Activated CD4-positive, CD25-positive, alpha-beta regulatory T cell treated with anti-CD3 and anti-CD28 coated beads, Interleukin-2, amount 50 U/mL, for 72 hours (primary cell): ENCODE data around the gene MAGI1.

Source experiments
- DNase-seq: peaks from one replicate; pipeline ENCODE4 v3.0.0; 2021

MAGI1 gene

GRCh38 chr3:66012711-66013110 lies 26.0 kb downstream of the MAGI1 start:
- no peak for DNase-seq

- DNase-seq: no peak
Measured at GRCh38 chr3:66010739-66011655, 27.7 kb downstream of the MAGI1 start.

GRCh38 chr3:66010348-66010738 lies 28.4 kb downstream of the MAGI1 start:
- DNase-seq: no peak

DNA sequence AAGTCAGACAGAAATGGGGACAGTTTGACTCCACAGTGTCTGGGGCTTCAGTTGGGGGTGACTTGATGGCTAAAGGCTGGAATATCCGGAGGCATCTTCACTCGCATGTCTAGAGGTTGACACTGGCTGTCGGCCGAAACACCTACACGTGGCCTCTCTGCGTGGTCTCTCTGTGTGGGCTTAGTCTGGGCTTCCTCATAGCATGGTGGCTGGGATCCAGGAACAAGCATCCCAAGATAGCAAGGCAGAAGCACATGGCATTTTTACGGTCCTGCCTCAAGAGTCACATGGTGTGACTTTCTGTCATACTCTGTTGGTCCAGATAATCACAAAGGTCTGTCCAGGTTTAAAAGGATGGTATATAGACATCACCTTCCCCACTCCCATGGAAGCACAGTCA lies 34.5 kb downstream of the MAGI1 start:
- DNase-seq: no peak

- no peak for DNase-seq
Measured at GRCh38 chr3:66001626-66002025, 37.1 kb downstream of the MAGI1 start.

DNA sequence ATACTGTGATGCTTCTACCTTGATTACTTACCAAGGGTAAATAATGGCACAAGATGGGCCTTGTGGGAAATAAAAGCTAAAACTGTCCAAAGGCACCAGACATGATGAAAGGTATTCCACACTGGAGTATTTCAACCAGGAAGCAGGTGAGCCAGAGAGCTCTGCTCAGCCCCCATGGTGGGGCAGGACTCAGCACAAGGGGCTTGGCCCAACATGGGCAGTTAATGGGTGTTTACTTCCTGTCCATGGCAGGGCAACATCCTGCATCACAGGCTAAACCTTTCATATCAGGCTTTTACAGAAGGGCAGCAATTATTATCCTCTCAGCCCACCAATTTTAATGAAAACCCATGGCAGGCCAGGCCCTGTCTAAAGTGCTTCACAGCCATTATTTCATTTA lies 38.2 kb downstream of the MAGI1 start:
- no peak for DNase-seq

- no peak for DNase-seq
Measured at GRCh38 chr3:65999606-66000005, 39.1 kb downstream of the MAGI1 start.

GRCh38 chr3:65996589-65996988 lies 42.1 kb downstream of the MAGI1 start:
- no peak for DNase-seq

- no peak for DNase-seq
Measured at GRCh38 chr3:65995515-65995914, 43.2 kb downstream of the MAGI1 start.

- DNase-seq: no peak
Measured at GRCh38 chr3:65995030-65995429, 43.7 kb downstream of the MAGI1 start.

- DNase-seq: no peak
Measured at GRCh38 chr3:65993134-65993900, 45.4 kb downstream of the MAGI1 start.

- no peak for DNase-seq
Measured at GRCh38 chr3:65992106-65992505, 46.6 kb downstream of the MAGI1 start.

DNA sequence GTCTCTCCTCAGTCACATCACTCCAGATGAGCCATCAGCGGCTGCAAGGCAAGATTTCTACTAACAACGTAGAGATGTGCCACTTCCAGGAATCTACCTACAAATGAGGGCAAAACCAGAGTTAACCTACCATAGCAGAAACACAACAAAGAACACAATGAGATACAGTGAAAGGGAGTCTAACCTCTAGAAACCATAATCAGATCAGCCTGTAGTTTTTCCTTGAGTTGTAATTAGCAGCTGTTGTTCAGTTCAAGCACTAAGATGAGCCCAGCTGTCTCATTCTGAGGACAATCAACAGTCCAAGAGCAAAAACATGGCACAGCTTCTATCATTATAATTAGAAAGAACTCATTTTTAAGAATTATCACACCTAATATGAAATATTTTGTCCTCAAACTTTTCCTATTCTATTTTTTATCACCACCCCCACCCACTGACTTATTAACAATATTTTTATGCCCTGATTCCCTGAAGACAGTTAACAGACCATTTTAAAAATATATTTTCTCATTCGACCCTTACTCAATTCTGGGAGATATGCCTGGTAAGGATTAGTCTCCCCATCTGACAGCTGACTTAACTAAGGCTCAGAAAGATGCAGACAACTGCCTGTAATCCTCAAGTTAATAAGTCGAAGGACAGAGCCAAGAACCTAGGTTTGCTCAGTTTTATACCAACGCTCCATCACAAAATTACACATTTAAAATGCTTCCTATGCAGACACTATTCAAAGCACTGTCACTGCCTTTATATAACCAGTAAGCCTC lies 50.1 kb downstream of the MAGI1 start:
- no peak for DNase-seq

- DNase-seq: no peak
Measured at GRCh38 chr3:65986285-65986684, 52.4 kb downstream of the MAGI1 start.

GRCh38 chr3:65984975-65985374 lies 53.7 kb downstream of the MAGI1 start:
- no peak for DNase-seq

- DNase-seq: no peak
Measured at GRCh38 chr3:65983100-65983499, 55.6 kb downstream of the MAGI1 start.

GRCh38 chr3:65979731-65980130 lies 59.0 kb downstream of the MAGI1 start:
- DNase-seq: no peak

DNA sequence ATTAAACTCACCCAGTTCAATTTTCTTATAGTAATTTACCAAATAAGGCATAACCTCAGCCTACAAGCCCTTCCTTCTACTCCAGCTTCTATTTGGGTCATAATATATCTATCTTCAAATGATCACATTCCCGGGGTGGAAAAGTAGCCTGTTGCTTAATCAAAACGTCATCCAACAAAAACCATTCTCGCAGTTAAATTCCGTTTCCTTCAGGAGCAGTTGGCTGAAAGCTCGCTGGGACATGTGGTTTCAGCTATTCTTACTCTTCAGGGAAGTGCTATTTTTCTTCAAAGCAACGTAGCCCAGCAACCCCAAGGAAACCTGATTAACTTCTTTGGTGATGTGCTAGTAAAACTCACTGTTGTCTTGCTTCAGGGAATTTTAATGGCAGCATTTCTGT lies 59.6 kb downstream of the MAGI1 start:
- DNase-seq: no peak

- no peak for DNase-seq
Measured at GRCh38 chr3:65978116-65978515, 60.6 kb downstream of the MAGI1 start.

- no peak for DNase-seq
Measured at GRCh38 chr3:65975032-65975431, 63.7 kb downstream of the MAGI1 start.

DNA sequence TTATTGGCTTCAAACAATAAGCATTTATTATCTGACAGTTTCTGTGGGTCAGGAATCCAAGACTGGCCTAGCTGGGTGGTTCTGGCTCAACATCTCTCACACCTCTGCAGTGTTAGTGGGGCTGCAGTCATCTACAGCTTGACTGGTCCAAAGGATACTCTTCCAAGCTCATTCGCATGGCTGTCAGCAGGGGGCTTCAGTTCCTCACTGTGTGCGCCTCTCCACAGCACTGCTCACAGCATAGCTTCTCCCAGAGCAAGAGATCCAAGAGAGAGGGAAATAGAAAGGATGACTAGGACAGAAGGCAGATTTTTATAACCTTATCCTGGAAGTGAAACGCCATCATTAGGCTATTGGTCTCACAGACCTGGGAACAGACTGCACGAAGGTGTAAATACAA lies 64.2 kb downstream of the MAGI1 start:
- DNase-seq: no peak

GRCh38 chr3:65972765-65973164 lies 66.0 kb downstream of the MAGI1 start:
- DNase-seq: no peak
